Measurements from ENCODE around the gene UACA. TPM values are rescaled to one million over a fixed set of nuclear protein-coding genes. Genes with fewer than 3 reads are reported as not detected.

Gene UACA
- total RNA-seq, 1 donor, result 161 TPM

DNA sequence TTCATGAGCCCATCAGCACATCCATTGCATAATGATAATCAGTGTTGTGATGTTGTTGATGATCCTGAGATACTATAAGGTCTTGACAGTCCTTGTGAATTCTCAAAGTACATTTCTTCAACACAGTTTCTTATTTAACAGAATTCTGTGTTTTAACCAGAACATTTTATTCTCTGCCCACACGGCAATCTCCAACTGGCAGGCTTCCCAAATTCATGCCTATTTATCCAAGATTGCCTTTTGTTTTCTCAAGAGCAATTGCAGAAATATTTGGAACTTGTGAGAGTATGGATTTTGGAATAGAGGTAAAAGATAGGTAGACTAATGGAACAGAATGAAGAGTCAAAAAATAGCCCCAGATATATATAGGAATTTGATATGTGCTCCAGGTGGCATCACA, 116.0 kb downstream of the UACA start:
- H3K9me3 ChIP-seq (ENCODE audit: low read depth, low read length), result no peaks in the 10 kb centered on the region
- H3K27ac ChIP-seq (ENCODE audit: low read depth, low read length), result no peak overlapping the region
- no peak overlapping the region for H2AFZ ChIP-seq (ENCODE audit: low read length)
- H3K27me3 ChIP-seq (ENCODE audit: insufficient read depth, low read length), result no peaks in the 10 kb centered on the region
- no peaks in the 10 kb centered on the region for H3K79me2 ChIP-seq (ENCODE audit: insufficient read depth, low read length)
- H3K4me2 ChIP-seq (ENCODE audit: insufficient read depth, low read length), result no peak overlapping the region
- H4K20me1 ChIP-seq (ENCODE audit: insufficient read depth, low read length), result no peaks in the 10 kb centered on the region
- no peaks in the 10 kb centered on the region for H3K36me3 ChIP-seq (ENCODE audit: insufficient read depth, low read length)
- no peak for DNase-seq (ENCODE audit: insufficient read length, low spot score, missing footprints)
- peaks cover 9% of the 10 kb centered on the region for H3K4me1 ChIP-seq (ENCODE audit: insufficient read depth, low read length)
- TF ChIP-seq, protein P1, sequence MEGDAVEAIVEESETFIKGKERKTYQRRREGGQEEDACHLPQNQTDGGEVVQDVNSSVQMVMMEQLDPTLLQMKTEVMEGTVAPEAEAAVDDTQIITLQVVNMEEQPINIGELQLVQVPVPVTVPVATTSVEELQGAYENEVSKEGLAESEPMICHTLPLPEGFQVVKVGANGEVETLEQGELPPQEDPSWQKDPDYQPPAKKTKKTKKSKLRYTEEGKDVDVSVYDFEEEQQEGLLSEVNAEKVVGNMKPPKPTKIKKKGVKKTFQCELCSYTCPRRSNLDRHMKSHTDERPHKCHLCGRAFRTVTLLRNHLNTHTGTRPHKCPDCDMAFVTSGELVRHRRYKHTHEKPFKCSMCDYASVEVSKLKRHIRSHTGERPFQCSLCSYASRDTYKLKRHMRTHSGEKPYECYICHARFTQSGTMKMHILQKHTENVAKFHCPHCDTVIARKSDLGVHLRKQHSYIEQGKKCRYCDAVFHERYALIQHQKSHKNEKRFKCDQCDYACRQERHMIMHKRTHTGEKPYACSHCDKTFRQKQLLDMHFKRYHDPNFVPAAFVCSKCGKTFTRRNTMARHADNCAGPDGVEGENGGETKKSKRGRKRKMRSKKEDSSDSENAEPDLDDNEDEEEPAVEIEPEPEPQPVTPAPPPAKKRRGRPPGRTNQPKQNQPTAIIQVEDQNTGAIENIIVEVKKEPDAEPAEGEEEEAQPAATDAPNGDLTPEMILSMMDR (IDR thresholded peaks at IDR 0.05; ENCODE audit: extremely low read depth, low read depth, low read length), result no peak
- H3K4me3 ChIP-seq (ENCODE audit: insufficient read depth, low read length), result no peak overlapping the region

DNA sequence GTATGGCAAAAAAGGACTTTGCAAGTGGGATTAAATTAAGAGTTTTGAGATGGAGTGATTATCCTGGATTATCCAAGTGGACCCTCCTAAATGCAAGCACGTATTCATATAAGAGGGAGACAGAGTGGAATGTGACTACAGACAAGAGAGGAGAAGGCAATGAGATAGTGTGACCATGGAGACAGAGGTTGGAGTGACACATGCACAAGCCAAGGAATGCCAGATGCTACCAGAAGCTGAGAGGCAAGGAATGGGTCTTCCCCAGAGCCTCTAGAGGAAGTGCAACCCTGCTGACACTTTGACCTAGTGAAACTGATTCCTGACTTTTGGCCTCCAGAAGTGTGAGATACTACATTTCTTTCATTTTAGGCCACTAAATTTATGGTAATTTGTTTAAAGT, 117.2 kb downstream of the UACA start:
- no peak overlapping the region for H3K27ac ChIP-seq (ENCODE audit: low read depth, low read length)
- no peak overlapping the region for H3K4me2 ChIP-seq (ENCODE audit: insufficient read depth, low read length)
- H3K36me3 ChIP-seq (ENCODE audit: insufficient read depth, low read length), result peaks cover 1% of the 10 kb centered on the region
- TF ChIP-seq, protein P1 (IDR thresholded peaks at IDR 0.05; ENCODE audit: extremely low read depth, low read depth, low read length), result no peak
- no peaks in the 10 kb centered on the region for H4K20me1 ChIP-seq (ENCODE audit: insufficient read depth, low read length)
- no peaks in the 10 kb centered on the region for H3K79me2 ChIP-seq (ENCODE audit: insufficient read depth, low read length)
- H3K27me3 ChIP-seq (ENCODE audit: insufficient read depth, low read length), result no peaks in the 10 kb centered on the region
- no peak overlapping the region for H2AFZ ChIP-seq (ENCODE audit: low read length)
- H3K4me1 ChIP-seq (ENCODE audit: insufficient read depth, low read length), result peaks cover 9% of the 10 kb centered on the region
- H3K9me3 ChIP-seq (ENCODE audit: low read depth, low read length), result no peaks in the 10 kb centered on the region
- no peak overlapping the region for H3K4me3 ChIP-seq (ENCODE audit: insufficient read depth, low read length)
- DNase-seq (ENCODE audit: insufficient read length, low spot score, missing footprints), result no peak

DNA sequence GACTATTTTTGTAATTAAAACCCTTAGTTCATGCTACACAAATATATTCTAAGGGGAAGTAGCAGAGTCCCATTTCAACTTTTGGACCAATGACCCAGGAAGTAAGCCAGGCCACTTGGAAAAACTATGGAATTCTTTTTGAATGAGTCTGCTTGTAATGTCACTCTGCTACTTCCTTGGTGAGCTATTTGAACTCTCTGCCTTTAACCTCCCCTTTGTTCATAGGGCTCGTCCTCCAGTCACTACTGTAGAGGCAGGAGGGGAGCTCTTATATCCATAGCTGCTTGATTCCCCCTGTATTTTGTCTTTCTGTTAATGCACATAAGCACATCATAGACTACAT, 119.6 kb downstream of the UACA start:
- TF ChIP-seq, protein P1 (IDR thresholded peaks at IDR 0.05; ENCODE audit: extremely low read depth, low read depth, low read length), result no peak

DNA sequence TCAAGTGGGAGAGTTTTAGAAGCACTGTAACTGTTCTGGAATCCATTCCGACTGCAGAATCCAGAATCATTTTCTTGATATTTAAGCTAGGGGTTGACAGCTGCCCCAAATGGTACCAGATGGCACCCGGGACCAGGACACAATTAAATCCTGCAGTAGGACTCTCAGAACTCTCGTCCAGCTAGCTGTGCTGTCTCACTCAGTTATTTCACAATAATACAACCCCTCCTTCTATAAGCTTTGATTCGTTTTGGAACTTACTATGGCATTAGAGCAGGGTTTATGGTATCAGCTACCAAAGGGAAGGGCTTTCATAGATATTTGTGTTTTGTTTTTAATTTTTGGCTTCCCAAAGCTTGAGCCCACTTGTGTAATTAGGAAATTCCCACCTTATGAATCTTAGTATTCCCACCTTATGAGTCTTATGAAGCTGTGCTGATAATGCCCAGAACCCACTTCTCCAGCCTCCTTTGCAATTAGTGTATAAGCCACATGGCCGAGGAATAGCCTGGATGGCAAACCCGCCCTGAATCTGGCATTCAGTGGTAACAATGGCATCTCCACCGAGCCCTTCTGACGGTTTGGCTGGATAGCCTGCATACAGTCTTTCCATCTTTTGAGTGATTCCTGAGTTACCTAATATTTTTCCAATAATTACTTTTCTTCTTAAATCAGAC, 120.1 kb downstream of the UACA start:
- H3K9me3 ChIP-seq (ENCODE audit: low read depth, low read length), result no peaks in the 10 kb centered on the region
- H3K79me2 ChIP-seq (ENCODE audit: insufficient read depth, low read length), result no peaks in the 10 kb centered on the region
- no peaks in the 10 kb centered on the region for H4K20me1 ChIP-seq (ENCODE audit: insufficient read depth, low read length)
- no peaks in the 10 kb centered on the region for H3K27me3 ChIP-seq (ENCODE audit: insufficient read depth, low read length)
- H3K36me3 ChIP-seq (ENCODE audit: insufficient read depth, low read length), result peaks cover 13% of the 10 kb centered on the region
- H3K4me2 ChIP-seq (ENCODE audit: insufficient read depth, low read length), result no peak overlapping the region
- peaks cover 9% of the 10 kb centered on the region for H3K4me1 ChIP-seq (ENCODE audit: insufficient read depth, low read length)
- H3K27ac ChIP-seq (ENCODE audit: low read depth, low read length), result no peak overlapping the region
- DNase-seq (ENCODE audit: insufficient read length, low spot score, missing footprints), result no peak
- no peak overlapping the region for H3K4me3 ChIP-seq (ENCODE audit: insufficient read depth, low read length)
- TF ChIP-seq, protein P1 (IDR thresholded peaks at IDR 0.05; ENCODE audit: extremely low read depth, low read depth, low read length), result no peak
- H2AFZ ChIP-seq (ENCODE audit: low read length), result no peak overlapping the region

More for the DNA sequence above, 119.6 kb downstream of the UACA start:
- peaks cover 9% of the 10 kb centered on the region for H3K4me1 ChIP-seq (ENCODE audit: insufficient read depth, low read length)
- no peaks in the 10 kb centered on the region for H4K20me1 ChIP-seq (ENCODE audit: insufficient read depth, low read length)
- DNase-seq (ENCODE audit: insufficient read length, low spot score, missing footprints), result peak; percentile 64
- H3K9me3 ChIP-seq (ENCODE audit: low read depth, low read length), result no peaks in the 10 kb centered on the region
- no peaks in the 10 kb centered on the region for H3K79me2 ChIP-seq (ENCODE audit: insufficient read depth, low read length)
- H3K27me3 ChIP-seq (ENCODE audit: insufficient read depth, low read length), result no peaks in the 10 kb centered on the region
- no peak overlapping the region for H3K4me2 ChIP-seq (ENCODE audit: insufficient read depth, low read length)
- H3K27ac ChIP-seq (ENCODE audit: low read depth, low read length), result no peak overlapping the region
- H3K36me3 ChIP-seq (ENCODE audit: insufficient read depth, low read length), result peaks cover 9% of the 10 kb centered on the region
- H2AFZ ChIP-seq (ENCODE audit: low read length), result no peak overlapping the region
- no peak overlapping the region for H3K4me3 ChIP-seq (ENCODE audit: insufficient read depth, low read length)
